ENCODE data around the gene HNRNPA2B1. TPM values are rescaled to one million over a fixed set of nuclear protein-coding genes. Genes with fewer than 3 reads are reported as not detected.

The HNRNPA2B1 gene
- polyA plus RNA-seq, 2 of the 4 experiments (the other 2 are of a cell fraction): 1,070 to 2,251 TPM

GRCh38 chr7:26192485-26193087, 8.0 kb downstream of the HNRNPA2B1 start (continued):
- TF ChIP-seq REST (IDR thresholded peaks at IDR 0.05) (no peak), JUN (IDR thresholded peaks at IDR 0.05) (no peak), EHF (CRISPR knock-in tag; IDR thresholded peaks at IDR 0.05) (no peak), ATOH8 (CRISPR knock-in tag; IDR thresholded peaks at IDR 0.05; ENCODE audit: low read depth) (0 out of 2 replicates have a peak, but pooled peaks have one; percentile 59), CEBPB (IDR thresholded peaks at IDR 0.05) (no peak), MAX (IDR thresholded peaks at IDR 0.05) (no peak), KDM1A (IDR thresholded peaks at IDR 0.05; ENCODE audit: low read depth) (no peak), GATA3 (IDR thresholded peaks at IDR 0.05; ENCODE audit: borderline replicate concordance) (no peak), HOXB5 (CRISPR knock-in tag; IDR thresholded peaks at IDR 0.05) (0 out of 2 replicates have a peak, but pooled peaks have one; percentile 20), RARB (CRISPR knock-in tag; IDR thresholded peaks at IDR 0.05) (peak; percentile 86; the same call in 1 of the 2 replicates), FOXS1 (CRISPR knock-in tag; IDR thresholded peaks at IDR 0.05) (no peak), NR3C1 (IDR thresholded peaks at IDR 0.05) (no peak), RAD21 (conservative IDR thresholded peaks at IDR 0.05 in 1 of 2, IDR thresholded peaks at IDR 0.05 in 1 of 2) (no peak), RFX5 (IDR thresholded peaks at IDR 0.05) (no peak), TFCP2L1 (CRISPR knock-in tag; IDR thresholded peaks at IDR 0.05) (peak; percentile 80), FOSB (CRISPR knock-in tag; IDR thresholded peaks at IDR 0.05) (peak; percentile 83), RNF2 (IDR thresholded peaks at IDR 0.05; ENCODE audit: borderline replicate concordance, low read depth) (no peak), NPAS2 (CRISPR knock-in tag; IDR thresholded peaks at IDR 0.05; ENCODE audit: borderline replicate concordance) (no peak), KDM5A (IDR thresholded peaks at IDR 0.05) (no peak), HOXA7 (CRISPR knock-in tag; IDR thresholded peaks at IDR 0.05) (peak; percentile 92), POLR2AphosphoS2 (conservative IDR thresholded peaks at IDR 0.05; ENCODE audit: low read length) (0 out of 2 replicates have a peak, but pooled peaks have one; percentile 43), CBX2 (IDR thresholded peaks at IDR 0.05; ENCODE audit: borderline replicate concordance, low read depth) (no peak), PHF8 (IDR thresholded peaks at IDR 0.05; ENCODE audit: borderline replicate concordance, low read depth) (no peak), ZC3H11A (IDR thresholded peaks at IDR 0.05) (no peak), TP53 (CRISPR knock-in tag; IDR thresholded peaks at IDR 0.05) (no peak), MYC (IDR thresholded peaks at IDR 0.05; ENCODE audit: borderline replicate concordance, low read length) (no peak), EHMT2 (IDR thresholded peaks at IDR 0.05; ENCODE audit: low read depth) (no peak), ELK1 (IDR thresholded peaks at IDR 0.05; ENCODE audit: low read depth, low read length) (no peak), BCL3 (IDR thresholded peaks at IDR 0.05) (no peak), HDAC2 (IDR thresholded peaks at IDR 0.05) (no peak), ESRRA (IDR thresholded peaks at IDR 0.05; ENCODE audit: borderline replicate concordance, low read length) (no peak), MAFK (IDR thresholded peaks at IDR 0.05; ENCODE audit: partially characterized antibody) (no peak), HOXB13 (CRISPR knock-in tag; IDR thresholded peaks at IDR 0.05; ENCODE audit: low read depth) (no peak), JUNB (IDR thresholded peaks at IDR 0.05) (no peak), POLR2A (IDR thresholded peaks at IDR 0.05; ENCODE audit: low read length) (no peak), CHD2 (IDR thresholded peaks at IDR 0.05; ENCODE audit: low read length, partially characterized antibody) (no peak)

Data from A549 (cell line).